GM19438 (cell line): ENCODE results near the gene TMEM114.

ENCODE experiments used
- ATAC-seq: cut with Tn5 transposase; IDR thresholded peaks from one replicate; pipeline ENCODE4 v1.9.1; 2021; ENCODE audit warnings: low read depth; ENCODE audit not compliant: unreplicated experiment

Gene TMEM114

GRCh38 chr16:8551388-8552332 lies 38.7 kb downstream of the TMEM114 start:
- ATAC-seq, result no peak

DNA sequence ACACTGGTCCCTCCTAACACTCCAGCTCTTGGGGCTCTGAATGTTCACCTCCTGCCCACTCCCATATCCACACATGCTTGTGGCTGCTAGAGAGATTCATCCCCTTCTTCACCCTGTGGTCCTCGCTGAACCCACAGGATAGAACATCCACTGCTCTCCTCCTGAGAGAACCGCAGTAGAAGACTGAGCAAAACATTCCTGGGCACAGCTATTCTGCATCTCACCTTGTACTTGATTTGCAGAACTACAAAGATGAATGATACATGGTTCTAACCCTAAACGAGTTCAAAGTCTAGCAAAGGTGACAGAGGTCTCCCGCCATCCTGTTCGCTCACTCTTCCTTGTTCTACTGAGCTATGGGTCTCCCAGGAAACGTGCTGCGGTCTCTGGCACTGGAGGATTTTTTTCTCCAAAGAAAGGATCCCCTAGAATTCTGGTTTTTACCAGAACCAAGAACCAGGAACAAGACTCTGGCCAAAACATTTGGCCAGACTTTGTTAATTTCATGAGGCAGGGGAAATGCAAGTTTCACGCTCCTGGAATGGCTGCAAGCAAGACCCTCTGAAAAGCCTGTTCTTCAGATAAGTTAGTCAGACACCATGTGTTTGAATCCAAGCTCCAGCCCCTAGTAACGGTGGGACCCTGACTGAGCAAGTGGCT lies 39.5 kb downstream of the TMEM114 start:
- no peak for ATAC-seq

GRCh38 chr16:8549843-8550412 lies 40.4 kb downstream of the TMEM114 start:
- no peak for ATAC-seq

DNA sequence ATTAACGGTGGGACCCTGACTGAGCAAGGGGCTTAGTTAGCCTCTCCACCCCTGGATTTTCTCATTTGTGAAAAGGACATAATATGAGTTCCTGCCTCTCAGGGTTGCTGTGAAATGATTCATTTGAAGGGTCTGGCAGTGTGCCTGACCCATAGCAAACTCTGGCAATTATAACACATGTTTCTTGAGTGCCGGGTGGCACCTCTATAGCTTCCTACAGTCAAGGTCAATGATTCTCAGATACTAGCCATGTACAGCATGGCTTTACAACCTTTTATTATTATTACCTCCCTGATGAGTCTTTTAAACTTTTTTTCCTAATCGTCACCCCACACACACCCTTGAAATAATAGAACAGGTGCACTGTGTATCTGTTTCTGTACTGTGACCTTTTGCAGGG lies 42.1 kb downstream of the TMEM114 start:
- ATAC-seq, result no peak

DNA sequence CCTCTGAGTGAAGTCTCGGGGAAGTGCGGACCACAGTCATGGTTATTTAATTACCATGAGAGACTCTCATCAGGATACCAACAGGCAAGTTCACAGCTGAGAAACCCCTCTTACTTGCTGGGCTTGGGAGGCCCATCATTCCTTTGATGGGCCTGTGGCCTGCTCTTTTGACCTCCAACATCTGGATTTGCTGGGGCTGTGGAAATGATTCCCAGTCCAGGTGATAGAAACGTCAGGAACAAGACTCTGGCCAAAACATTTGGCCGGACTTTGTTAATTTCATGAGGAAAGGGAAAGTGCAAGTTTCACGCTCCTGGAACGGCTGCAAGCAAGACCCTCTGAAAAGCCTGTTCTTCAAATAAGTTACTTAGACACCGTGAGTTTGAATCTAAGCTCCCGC lies 42.5 kb downstream of the TMEM114 start:
- ATAC-seq, result no peak

DNA sequence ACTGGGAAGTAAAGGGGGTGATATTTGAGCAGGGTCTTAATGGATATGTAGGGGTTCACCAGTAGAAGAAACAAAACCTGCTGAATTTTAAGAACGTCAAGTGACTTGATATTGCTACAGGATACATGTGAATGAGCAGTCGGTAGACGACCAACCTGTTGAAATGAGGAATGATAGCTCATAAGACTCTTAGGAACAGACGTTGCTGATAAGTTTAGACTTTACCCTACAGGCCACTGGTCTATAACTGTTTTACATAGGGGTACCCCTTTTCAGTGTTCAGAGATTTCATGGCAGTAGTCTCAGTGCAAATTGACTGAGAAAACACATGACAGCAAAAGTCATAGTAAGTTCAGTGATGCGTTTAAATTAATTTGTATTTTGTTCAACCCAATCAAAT lies 45.9 kb downstream of the TMEM114 start:
- no peak for ATAC-seq

- no peak for ATAC-seq
These were observed 47.1 kb downstream of the TMEM114 start for GRCh38 chr16:8543258-8543657.

GRCh38 chr16:8542393-8542792 lies 47.9 kb downstream of the TMEM114 start:
- no peak for ATAC-seq

- no peak for ATAC-seq
These were observed 48.4 kb downstream of the TMEM114 start for GRCh38 chr16:8541868-8542267.

DNA sequence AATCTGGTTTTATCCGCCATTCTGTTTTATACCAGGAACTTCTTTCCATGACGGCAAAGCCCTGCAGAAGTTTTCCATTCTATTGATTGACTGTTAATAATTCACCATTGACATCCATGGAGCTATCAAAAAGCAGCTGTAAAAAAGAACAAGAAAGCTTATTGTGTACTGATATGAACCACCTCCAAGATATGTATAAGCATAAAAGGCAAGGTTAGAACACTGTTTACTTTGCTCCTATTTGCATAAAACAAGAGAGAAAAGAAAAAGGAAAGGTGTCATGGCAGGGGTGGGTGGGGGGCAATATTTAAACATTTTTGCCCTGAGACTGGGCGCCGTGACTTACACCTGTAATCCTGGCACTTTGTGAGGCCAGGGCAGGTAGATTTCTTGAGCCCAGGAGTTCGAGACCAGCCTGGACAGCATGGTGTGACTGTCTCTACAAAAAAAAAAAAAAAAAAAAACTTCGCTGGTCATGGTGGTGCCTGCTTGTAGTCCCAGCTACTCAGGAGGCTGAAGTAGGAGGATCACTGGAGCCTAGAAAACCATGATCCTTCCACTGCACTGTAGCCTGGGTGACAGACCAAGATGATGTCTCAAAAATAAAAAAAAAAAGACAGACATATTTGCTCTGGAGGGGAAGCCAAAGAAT lies 52.5 kb downstream of the TMEM114 start:
- no peak for ATAC-seq

GRCh38 chr16:8533509-8533908 lies 56.8 kb downstream of the TMEM114 start:
- no peak for ATAC-seq

DNA sequence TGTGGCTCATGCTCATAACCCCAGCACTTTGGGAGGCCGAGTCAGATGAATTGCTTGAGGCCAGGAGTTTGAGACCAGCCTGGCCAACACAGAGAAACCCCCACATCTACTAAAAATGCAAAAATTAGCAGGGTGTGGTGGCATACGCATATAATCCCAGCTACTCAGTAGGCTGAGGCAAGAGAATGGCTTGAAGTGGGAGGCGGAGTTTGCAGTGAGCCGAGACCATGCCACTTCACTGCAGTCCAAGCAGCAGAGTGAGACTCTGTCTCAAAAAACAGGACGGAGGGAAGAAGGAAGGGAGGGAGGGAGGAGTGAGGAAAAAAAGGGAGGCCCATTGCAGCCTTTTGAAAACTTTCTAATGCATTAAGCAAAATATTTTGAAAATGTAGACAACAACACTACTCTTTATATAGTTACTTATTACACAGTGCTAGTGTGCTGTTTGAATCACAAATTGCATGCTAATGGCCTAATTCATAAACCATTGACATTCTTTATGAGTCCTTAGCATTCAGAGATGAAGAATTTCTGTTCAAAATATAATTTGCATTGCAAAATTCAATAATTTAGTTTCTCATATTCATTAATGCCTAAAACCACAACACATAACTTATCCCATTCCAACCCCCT lies 59.4 kb downstream of the TMEM114 start:
- ATAC-seq, result no peak

DNA sequence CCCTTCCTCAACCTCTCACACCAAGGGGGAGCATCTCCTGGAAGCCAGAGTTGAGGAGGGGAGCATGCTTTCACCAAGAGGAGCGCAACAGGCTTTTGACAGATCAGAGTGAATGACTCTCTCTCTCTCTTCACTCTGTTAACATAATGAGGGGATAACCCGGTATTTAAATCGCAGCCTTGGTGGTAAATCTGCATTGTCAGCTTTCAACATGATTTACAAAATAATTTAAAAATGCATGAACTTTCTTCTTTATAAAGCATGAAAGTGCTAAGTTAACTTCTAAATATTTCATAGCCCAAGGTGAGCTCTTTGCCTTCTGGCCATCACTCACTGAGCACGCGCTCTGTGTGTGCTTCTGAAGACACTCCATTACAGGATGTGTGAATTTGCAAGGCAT lies 61.8 kb downstream of the TMEM114 start:
- ATAC-seq, result no peak

DNA sequence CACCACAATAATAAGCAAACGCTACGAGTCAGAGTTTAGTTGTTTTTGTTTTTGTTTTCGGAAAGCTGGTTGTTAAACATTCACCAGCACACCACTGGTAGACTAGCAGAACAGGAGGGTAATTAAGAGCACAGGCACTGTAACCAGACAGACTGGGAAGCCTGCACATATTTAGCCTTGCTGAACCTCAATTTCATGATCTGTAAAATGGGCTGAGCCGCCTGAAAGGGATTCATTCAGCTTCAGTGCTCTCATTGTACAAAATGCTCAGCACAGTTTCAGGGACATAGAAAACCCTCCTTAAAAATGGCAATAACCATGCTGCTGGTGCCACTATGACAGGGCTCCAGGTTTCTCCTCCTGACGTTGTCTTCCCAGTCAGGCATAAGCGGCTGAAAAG lies 66.4 kb downstream of the TMEM114 start:
- no peak for ATAC-seq

DNA sequence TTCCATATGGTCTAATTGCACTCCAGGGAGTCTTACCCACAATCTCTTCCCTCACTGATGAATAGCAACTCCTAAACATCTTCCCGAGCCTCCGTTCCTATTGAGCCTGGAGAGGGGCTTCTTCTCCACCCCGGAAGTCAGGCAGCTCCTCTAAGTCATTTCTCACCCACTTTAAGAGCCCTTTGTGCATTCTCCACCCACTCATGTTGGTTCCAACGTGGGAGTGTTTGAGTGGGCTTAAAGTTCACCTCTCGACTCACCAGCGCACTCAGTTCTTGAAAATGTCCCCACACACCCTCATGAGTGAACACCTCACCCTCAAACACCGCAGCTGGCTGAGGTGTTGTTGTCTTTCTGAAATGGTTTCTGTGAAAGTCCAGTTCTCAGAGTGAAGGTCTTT lies 67.6 kb downstream of the TMEM114 start:
- no peak for ATAC-seq

GRCh38 chr16:8519643-8520042 lies 70.7 kb downstream of the TMEM114 start:
- ATAC-seq, result no peak
